22Rv1 (cell line): Measurements from ENCODE around the gene HHIP.

Experiments
- CTCF ChIP-seq: fragments of 450-650 bp; IDR thresholded peaks from 2 replicates; pipeline ENCODE4 v1.5.1; 2017; ENCODE audit warnings: mild to moderate bottlenecking
- ZFX ChIP-seq: fragments of 450-650 bp; IDR thresholded peaks from 2 replicates; pipeline ENCODE4 v1.6.1; 2017; ENCODE audit warnings: antibody characterized with exemption, borderline replicate concordance

GRCh38 chr4:144723471-144723870, 77.5 kb downstream of the HHIP start:
- TF ChIP-seq CTCF (no peak), ZFX (no peak)
